ENCODE results near the gene NYNRIN.

NYNRIN gene

GRCh38 chr14:24360281-24360680 lies 38.5 kb upstream of the NYNRIN start:
- DNase-seq (ENCODE audit: low read depth) = no peak
- no peak overlapping the region for H3K4me3 ChIP-seq (ENCODE audit: control insufficient read depth, low read depth, low read length)
- TF ChIP-seq, protein P1, sequence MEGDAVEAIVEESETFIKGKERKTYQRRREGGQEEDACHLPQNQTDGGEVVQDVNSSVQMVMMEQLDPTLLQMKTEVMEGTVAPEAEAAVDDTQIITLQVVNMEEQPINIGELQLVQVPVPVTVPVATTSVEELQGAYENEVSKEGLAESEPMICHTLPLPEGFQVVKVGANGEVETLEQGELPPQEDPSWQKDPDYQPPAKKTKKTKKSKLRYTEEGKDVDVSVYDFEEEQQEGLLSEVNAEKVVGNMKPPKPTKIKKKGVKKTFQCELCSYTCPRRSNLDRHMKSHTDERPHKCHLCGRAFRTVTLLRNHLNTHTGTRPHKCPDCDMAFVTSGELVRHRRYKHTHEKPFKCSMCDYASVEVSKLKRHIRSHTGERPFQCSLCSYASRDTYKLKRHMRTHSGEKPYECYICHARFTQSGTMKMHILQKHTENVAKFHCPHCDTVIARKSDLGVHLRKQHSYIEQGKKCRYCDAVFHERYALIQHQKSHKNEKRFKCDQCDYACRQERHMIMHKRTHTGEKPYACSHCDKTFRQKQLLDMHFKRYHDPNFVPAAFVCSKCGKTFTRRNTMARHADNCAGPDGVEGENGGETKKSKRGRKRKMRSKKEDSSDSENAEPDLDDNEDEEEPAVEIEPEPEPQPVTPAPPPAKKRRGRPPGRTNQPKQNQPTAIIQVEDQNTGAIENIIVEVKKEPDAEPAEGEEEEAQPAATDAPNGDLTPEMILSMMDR (conservative IDR thresholded peaks at IDR 0.05; ENCODE audit: control insufficient read depth, insufficient read depth, low read depth, low read length) = no peak

- TF ChIP-seq, protein P1 (conservative IDR thresholded peaks at IDR 0.05; ENCODE audit: control insufficient read depth, insufficient read depth, low read depth, low read length) = no peak
- no peak overlapping the region for H3K4me3 ChIP-seq (ENCODE audit: control insufficient read depth, low read depth, low read length)
- DNase-seq (ENCODE audit: low read depth) = no peak
These were observed 37.5 kb upstream of the NYNRIN start for GRCh38 chr14:24361326-24361725.

- TF ChIP-seq, protein P1 (conservative IDR thresholded peaks at IDR 0.05; ENCODE audit: control insufficient read depth, insufficient read depth, low read depth, low read length) = no peak
- DNase-seq (ENCODE audit: low read depth) = no peak
These were observed 36.4 kb upstream of the NYNRIN start for GRCh38 chr14:24362241-24362960.

GRCh38 chr14:24363401-24363800 lies 35.4 kb upstream of the NYNRIN start:
- no peak overlapping the region for H3K4me3 ChIP-seq (ENCODE audit: control insufficient read depth, low read depth, low read length)
- no peak for DNase-seq (ENCODE audit: low read depth)
- TF ChIP-seq, protein P1 (conservative IDR thresholded peaks at IDR 0.05; ENCODE audit: control insufficient read depth, insufficient read depth, low read depth, low read length) = no peak

More at GRCh38 chr14:24362241-24362960, 36.4 kb upstream of the NYNRIN start:
- H3K4me3 ChIP-seq (ENCODE audit: control insufficient read depth, low read depth, low read length) = no peak overlapping the region

- H3K4me3 ChIP-seq (ENCODE audit: control insufficient read depth, low read depth, low read length) = no peak overlapping the region
- TF ChIP-seq, protein P1 (conservative IDR thresholded peaks at IDR 0.05; ENCODE audit: control insufficient read depth, insufficient read depth, low read depth, low read length) = no peak
- DNase-seq (ENCODE audit: low read depth) = no peak
These were observed 34.0 kb upstream of the NYNRIN start for GRCh38 chr14:24364841-24365240.

- TF ChIP-seq, protein P1 (conservative IDR thresholded peaks at IDR 0.05; ENCODE audit: control insufficient read depth, insufficient read depth, low read depth, low read length) = peak; percentile 89
- peak; percentile 95 for DNase-seq (ENCODE audit: low read depth)
- peak overlapping the region; percentile 35 for H3K4me3 ChIP-seq (ENCODE audit: control insufficient read depth, low read depth, low read length)
These were observed 33.0 kb upstream of the NYNRIN start for GRCh38 chr14:24365600-24366412.

Measured in fibroblast of mammary gland (primary cell).